ENCODE data around the gene SND1.
"Not testable (repeated sequence)": the region's sequence is repeated elsewhere in the genome, so short reads cannot be mapped to it uniquely, and the experiment has no call there.

The SND1 gene

DNA sequence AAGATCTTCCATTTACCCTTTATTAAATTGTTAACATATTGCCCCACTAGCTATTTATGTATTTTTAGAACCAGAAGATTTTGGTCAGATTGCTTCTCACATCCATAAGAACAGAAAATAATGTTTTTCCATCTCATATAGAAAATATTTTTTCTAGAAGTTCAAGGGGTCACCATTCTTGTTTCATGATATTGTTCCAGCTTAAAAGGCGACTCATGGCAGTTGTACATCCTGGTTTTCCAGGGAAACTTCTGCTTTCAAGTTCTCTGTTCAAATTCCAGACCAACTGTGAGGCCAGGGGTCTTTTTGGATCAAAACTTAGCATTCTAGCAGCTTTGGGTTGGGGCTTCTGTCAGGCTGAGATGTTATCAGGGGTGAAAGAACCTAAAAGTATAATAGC is 294.9 kb downstream of the SND1 start:
- no peak for DNase-seq

DNA sequence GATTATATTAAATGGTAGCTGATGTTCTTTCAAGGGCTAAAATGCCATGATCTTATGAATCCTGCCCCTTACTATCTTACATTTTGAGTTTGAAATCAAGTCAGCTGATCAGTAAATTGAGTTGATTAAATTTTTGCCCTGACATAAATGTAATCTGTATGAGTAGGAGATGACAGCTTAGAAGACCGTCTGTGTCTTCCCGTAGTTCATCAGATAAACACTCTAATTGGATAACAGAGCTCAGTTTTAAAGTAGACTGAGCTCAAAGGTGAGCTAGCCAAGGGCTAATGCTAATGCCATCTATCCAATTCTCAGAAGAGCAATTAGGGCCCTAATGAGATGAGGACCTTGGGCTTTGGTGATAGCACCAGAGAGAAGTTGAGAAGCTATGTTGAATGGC is 296.3 kb downstream of the SND1 start:
- DNase-seq = no peak

DNA sequence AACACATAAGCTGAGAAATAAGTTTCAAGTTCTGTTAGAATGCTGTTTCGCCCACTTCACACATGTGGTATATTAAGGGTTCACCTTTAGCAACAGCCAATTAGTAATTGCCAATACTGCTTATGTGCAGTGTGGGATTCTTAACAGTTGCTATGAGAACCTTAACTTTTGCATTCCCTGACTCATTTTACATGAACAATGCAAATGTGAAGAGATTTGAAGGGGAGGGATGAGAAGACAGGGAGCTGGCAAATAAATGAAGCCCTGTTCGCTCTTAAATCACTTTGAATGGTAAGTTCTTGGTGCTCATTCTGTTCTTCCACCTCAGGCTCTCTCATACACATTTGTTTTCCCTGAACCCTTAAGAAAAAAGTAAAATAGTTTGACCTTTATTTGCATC is 296.9 kb downstream of the SND1 start:
- DNase-seq = no peak

DNA sequence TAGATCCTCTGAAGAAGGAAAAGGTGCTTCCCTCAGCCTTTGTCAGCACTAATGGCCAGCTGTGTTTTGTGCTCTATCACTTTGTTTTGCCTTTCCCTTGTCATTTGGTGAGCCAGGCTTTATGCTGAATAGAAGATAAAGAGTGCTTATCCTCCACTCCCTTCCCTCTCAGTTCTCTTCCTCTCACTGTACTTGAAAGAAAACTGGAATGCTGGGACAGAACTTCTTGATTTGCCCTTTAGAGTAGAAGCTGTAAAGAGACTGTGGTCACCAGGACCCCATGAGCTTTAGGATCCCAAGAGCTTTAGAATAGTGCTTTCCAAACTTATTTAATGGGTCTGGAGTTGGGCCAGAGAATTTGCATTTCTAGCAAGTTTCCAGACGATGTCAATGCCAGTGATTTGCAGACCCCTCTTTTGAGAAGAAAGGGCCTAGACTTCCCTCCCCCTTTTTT is 297.8 kb downstream of the SND1 start:
- no peak for DNase-seq

DNA sequence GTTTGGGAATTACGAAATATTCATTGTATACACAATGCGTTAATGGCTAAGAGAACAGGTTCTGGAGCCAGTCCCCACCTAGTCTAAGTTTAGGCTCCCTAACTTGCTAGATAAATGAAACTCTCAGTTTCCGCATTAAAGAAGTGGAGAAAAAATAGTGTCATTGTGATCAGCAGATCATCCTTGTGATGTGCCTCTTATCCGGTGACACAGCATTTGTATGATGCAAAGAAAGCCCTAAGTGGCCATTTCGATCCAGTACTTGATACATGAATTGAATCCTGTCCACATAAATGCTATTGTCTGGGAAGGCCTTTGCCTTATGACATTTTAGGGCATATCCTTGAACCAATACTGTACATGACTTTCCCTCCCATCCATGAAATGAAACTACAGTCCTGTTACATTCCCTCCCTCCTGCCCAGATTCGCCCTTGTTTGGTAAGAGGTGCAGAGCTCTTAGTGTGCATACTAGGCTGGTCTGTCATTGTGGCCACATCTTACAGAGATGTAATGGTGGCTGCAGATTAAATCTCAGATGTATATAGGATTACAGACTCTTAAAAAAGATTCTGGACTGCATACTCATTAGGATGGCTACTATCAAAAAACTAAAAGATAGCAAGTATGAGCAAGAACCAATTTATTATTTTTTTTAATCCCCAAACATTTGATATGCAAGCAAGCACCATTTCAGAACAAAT is 298.4 kb downstream of the SND1 start:
- no peak for DNase-seq

DNA sequence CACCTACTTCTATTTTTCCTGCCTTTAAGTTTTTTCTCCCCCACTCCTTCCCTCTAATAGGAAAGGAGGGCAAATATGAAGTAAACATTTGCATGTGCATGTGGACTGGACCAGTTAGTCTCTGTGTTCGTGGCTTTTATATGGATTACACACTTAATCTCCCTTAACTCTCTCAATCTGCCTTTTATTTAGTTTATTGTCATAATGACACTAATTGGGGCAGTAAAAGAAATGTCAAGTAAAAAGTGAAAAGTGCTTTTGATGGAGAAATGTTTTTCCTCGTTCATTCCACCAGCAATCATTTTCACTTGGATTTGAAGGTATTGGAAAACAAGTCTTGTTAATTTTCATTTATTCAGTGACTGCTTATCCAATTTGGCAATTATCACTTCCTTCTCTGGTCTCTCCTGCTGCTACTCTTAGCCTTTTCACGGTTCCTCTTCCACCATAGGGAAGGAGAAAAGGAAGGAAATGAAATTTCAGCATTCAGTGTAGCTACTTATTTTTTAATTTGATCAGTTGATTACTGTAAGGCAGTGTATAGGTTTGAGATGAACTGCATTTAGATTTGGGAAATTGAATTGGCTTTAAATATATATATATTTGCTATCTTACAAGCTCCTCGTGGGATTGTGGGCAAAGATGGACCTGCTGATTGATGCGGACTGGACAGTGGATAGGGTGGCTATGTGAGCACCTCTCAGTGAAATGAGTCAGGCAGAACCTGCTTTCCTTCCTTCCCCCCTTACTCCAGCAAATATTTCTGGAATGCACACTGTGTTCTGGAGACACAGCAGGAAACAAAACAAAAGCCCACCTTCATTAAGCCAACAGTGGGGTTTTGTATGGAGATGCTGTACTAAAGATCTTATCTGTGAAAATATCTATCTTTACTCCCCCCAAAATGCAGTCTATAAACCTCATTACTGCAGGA is 301.7 kb downstream of the SND1 start:
- DNase-seq = no peak

DNA sequence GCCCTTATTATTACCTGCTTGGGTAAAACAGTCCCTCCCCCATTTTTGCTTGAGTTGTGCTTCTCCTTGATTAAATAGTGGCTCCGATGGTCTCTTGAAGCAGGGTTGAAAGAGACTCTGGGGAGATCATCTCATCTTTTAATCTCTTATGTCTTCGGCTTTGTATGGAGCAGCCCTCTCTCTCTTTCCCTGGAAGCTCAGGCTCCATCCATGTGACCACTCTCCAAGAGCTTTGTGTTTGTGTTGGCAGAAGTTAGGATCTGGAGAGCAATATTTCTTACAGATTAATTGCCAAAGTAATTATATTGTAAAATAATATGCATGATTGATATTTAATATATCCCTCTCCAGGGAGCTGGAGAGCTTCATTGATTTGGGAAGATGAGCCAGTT is 302.4 kb downstream of the SND1 start:
- no peak for DNase-seq

DNA sequence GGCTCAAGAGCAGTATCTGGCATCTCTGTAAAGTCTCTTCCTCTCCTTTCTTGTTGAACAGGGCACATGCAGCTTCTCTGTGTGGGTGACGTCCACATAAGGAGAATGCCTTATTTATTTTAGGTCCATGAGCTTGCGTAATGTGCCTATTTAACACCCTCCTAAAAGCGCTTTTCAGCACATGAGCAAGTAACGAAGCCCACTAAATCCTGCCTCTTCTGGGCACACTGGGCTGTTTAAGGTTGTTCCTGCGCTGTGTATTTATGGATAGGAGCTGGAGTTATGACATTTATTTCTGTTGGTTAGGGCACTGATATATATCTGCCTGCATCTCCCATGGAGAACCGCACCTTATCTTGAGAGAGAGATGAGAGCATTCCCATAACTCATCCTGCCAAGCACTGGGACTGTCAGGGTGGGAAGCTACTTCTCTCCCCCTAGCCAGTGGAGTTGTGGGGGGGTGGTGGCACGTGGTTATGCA is 303.1 kb downstream of the SND1 start:
- no peak for DNase-seq

DNA sequence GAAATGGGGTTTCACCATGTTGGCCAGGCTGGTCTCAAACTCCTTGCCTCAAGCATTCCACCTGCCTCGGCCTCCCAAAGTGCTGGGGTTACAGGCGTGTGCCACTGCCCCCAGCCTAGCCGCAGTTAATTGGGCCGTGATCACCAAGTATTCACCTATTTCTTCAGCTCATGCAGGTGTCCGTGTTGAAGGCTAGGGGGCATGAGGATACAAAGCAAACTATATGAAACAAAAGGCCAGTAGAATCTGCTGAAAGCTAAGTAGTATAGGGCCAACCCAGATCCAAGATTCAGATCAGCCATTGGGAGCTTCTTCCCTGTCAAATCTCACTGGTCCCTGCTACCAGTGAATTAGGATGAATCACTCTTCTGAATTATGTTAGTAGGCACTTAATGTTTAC is 305.9 kb downstream of the SND1 start:
- no peak for DNase-seq

DNA sequence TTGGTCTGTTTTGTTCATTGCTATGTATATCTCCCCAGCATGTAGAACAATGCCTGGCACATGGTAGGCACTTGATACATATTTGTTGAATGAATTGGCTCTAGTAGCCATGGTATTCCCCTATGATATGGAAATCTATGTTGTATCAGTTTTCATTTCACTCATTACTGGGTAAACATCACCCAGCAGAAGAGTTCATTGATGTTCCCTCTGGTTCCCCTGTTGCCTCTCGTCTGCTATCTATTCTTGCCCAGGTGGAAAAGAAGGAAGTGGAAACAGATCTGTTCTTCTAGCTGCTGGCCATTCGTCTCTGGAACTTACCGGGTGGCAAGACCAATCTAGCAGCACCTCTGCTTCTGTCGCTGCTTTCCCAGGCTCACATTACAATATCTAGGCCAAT is 307.8 kb downstream of the SND1 start:
- no peak for DNase-seq

DNA sequence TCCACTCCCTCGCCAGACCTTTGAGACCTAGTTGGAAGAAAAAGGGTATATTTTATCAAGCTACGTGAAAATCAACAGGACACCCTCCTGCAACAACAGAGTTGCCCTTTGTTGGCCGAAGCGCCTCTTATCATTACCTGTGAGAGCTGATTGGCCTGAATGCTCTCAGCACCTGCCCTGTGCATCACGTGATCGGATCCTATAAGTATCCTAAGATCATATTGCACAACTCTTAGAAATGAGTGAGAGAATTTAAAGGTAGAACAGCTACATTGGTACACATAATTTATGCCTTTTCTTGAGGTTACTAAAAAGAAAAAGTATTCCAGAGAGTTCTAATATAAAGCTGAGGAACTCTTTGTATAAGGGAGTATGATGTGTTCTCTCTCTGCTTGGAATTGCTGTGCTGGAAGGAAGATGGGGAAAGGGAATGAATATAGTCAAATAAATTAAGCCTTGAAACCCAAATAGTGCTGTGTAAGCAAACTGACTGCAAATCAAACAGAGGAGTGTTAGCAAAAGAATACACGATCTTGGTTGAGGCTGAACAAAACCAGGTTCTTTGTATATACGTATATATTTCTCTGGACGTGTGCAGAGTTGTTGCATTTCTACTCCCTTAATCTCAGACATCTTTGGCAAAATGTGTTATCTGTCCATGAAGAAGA is 309.9 kb downstream of the SND1 start:
- no peak for DNase-seq

DNA sequence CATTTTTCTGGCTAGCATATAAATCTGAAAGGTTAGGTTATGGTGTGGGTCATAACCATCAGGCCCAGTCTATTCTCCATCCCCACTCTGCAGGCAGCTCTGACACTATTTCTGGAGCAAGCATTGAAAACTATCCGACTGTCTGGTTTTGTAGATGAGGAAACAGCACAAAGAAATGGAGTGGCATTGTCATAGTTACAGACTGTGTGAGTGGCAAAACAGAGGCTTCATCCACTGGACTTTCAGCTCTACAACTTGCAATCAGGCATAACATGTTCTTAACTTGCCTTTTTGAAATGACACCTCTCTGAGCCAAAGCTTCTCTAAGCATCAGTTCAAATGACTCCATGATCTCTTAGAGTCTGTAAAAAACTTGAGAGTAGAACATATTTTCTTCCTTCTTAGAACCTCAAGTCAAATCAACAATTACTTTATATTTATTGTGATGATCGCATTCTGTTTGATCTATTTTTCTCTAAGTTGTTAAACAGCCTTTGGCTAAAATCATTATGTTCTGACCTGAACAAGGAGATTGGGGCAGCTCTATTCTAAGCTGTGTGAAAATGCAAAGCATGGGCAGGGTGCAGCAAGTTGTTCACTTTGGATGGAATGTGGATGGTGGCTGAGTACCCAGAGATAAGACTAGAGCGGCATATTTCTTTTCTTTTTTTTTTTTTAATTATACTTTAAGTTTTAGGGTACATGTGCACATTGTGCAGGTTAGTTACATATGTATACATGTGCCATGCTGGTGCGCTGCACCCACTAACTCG is 310.8 kb downstream of the SND1 start:
- DNase-seq = no peak

DNA sequence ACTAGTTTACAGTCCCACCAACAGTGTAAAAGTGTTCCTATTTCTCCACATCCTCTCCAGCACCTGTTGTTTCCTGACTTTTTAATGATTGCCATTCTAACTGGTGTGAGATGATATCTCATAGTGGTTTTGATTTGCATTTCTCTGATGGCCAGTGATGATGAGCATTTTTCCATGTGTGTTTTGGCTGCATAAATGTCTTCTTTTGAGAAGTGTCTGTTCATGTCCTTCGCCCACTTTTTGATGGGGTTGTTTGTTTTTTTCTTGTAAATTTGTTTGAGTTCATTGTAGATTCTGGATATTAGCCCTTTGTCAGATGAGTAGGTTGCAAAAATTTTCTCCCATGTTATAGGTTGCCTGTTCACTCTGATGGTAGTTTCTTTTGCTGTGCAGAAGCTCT is 311.9 kb downstream of the SND1 start:
- not testable (repeated sequence) for DNase-seq

DNA sequence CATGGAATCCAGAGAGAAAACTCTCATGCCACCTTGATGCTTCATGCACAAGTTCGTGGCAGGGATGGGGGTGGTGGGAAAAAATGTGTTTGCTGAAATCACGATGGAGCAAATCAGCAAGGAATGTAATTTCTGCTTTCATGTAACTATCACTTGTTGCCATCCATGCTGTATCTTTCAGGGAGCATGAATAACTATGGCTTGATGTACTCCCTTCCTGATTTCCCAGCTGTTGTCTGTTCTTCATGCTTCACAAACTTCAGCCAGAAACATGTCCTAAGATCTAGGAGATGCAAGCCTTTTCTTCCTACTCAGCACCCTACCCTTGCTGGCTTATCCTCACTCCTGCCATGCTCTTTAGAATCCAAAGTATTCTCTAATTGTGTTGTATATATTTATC is 315.3 kb downstream of the SND1 start:
- no peak for DNase-seq

DNA sequence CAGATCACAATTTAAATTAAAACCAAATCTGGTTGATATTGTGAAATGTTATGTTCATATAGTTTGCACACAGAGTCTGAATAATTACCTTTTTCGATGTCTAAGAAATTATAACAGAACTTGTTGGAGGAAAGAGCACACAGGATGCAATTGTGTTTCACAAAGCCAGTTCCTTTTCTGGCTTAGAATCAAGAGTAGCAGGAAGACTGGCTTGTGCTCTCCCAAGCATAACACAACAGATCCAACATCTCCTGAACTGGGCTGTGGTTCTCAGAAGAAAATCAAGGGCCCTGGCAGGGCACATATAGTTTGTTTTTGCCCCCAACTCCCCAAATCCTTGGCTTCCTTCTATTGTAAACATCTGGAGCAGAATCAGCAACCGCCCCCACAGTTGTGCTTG is 316.6 kb downstream of the SND1 start:
- no peak for DNase-seq

DNA sequence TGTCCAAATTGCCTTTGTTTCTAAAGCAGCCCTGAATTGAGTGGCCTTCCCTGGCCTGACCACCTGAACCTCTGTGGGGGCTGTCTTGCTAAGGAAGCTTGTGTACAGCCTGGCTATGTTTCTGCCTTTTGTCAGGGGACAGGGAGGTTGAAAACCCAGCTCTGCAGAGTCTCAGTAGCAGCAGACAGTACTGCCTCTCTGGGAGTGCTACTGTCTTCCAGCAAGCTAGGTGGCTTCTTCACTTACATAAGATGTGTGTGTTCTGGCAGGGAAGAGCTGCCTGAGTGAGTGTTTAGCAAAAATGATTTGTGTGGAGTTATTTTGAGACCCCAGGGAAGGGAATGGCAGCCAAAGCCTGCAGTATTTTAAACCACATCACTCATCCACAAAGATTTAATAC is 321.8 kb downstream of the SND1 start:
- DNase-seq = no peak

DNA sequence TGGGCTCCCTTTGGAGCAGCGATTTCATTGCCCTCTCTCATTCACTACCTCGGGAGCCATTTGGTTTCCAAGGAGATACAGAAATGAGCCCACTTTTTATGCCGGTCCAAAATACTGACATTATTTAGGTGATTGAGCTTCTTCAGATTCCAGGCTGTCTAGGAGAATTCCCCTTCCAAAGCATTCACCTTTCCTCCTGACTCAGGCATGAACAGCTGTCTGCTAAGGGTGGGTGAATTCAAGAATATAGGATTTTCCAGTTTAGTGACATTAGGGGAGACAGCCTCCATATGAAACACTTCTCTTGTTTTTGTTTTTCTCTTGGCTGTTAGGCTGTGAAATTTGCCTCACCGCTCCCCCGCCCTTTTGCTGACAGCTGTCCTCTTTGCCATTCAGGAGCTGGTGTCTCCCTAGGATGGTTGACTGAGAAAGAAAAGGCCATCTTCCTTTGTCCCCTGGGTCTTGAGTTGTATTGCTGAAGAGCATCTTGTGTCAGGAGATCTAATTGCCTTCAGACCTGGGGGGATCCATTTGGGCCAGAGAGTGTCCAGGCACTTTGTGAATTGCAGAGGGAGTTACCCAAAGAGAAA is 322.5 kb downstream of the SND1 start:
- DNase-seq = no peak

DNA sequence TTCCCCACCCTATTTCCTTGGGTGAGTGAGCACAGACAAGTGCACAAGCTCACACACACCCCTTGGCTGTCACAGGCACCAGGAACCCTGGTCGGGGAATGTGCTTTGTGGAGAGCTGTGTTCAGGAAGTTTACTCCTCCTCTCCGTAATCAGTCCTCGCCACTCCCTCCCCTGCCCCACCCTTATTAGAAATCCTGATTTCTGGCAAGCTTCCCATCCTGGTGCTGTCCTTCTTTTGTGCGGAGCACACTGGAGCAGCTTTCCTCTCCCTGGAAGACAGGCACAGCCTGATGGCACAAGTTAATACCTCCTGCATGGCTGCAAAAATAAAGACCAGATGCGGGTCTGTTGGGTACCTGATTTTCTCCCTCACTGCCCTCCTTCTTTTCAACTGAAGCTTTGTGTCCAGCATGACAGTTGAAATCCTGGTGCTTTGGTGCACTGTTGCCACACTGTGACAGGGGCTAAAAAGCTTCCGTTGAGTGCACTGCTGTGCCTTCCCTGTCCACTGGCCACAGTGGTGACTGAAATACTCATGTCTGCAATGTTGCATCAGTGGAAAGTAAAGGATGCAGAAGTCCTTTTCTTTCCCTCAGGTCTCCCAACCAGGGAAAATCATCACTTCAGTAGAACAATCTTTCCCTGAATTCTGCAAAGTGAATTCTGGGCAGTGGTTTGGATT is 324.2 kb downstream of the SND1 start:
- no peak for DNase-seq

DNA sequence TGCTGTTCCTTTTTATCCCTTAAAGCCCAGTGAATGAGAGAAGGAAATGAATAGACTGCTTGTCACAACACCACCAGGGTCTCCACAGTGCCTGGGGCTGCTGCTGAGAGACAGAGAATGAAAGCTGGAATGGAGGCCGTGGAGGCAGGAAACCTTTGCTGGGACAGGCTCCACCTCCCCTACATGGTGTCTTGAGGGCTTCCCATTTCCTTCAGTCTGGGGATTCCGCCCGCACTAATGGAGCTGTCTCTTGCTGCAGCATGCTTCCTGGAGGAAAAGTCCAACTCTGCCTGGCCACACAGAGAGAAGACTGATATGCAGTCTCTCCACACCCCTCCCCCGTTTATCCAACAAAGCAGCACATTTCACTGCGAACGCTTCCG is 324.7 kb downstream of the SND1 start:
- DNase-seq = no peak

DNA sequence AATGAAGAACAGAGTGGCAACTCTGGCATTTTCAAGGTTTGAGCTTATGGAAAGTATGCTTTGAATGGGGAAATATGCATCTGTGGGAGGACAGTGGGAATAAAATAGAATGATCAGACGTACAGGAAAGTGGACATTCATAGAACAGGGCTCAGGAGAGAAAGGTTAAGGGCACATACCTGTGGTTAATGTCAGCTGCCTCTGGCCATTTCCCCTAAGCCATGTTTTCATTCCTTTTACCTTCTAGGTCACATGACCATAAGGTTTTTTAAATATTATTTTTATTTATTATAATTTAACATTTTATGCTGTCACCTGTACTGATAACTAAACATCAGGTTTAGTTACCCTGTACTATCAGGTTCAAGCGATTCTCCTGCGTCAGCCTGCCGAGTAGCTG is 326.4 kb downstream of the SND1 start:
- DNase-seq = no peak

DNA sequence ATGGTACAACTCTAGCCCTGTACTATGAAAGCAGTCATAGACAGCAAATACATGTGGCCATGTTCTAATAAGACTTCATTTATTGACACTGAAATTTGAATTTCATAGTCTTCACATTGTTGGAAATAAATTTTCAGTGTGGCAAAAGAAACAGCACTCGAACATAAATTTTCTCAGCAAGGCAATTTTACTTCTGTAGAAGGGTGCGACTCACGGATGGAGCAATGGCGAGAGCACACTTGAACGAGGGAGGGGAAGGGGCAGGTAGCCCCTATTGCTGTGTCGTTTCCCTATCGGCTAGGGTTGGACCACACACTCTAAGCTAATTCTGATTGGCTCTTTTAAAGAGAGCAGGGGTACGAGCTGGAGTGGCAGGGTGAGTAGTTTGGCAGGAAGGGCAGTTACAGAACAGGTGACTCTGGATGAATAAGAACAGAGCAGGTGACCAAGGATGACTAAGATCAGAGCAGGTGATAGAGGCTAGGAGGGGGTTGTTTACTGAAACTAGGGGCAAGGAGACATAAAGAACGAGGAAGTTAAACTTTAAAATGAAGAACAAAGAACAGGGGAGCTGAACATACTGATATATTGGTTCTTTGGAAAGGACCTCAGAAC is 327.2 kb downstream of the SND1 start:
- no peak for DNase-seq

All from stimulated activated naive CD4-positive, alpha-beta T cell treated with Interleukin-2 at 50 U/mL for 16 hours (primary cell).